Stromal cell of bone marrow (primary cell): ENCODE measurements around the gene NOTCH1.
"Not testable (repeated sequence)": the region's sequence is repeated elsewhere in the genome, so short reads cannot be mapped to it uniquely, and the experiment has no call there.

Source experiments
- DNase-seq: peaks from one replicate; pipeline ENCODE4 v3.0.0-alpha.2; 2012; ENCODE audit warnings: low read depth

NOTCH1 gene

GRCh38 chr9:136545965-136546696, at the start of gene NOTCH1:
Gene NOTCH1 (minus strand): TSS chr9:136546048. CDS start chr9:136545786, 262 bp downstream.
- peak; percentile 59 for DNase-seq

DNA sequence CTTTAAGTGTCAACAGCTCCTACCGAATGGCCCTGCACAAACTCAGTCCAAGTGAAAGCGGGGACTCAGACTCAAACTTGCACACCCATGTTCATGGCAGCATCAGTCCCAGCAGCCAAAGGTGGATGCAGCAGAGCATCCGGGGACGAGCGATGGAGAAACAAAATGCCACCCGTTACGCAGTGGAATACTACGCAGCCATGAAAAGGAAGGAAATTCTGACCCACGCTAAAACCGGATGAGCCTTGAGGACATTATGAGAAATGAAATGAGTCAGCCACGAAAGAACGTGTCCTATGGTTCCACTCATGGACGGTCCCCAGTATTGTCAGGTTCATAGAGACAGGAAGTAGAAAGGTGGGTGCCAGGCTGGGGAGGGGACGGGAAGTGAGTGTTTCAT, 48.6 kb upstream of the NOTCH1 start:
- DNase-seq, result no peak

GRCh38 chr9:136593581-136593980, 47.7 kb upstream of the NOTCH1 start:
- no peak for DNase-seq

DNA sequence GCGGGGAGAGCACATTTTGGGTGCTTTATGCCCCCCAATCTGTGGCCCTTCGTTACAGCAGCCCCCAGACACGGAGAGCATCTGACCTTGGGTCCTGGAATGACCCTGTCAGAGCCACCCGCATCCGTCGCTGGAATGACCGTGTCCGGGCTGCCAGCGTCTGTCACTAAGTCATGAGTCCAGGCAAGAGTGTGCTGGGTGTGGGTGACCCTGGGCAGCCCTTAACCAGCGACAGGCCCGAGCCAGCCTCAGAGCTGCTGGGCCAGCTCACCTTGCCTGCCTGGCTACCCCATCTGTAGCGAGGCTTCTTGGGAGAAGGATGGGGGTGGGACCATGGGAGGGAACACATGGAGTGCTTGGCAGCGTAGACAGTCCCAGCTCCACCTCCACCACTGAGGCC, 46.8 kb upstream of the NOTCH1 start:
- DNase-seq, result no peak

- no peak for DNase-seq
Measured at GRCh38 chr9:136590821-136591752, 45.2 kb upstream of the NOTCH1 start.

DNA sequence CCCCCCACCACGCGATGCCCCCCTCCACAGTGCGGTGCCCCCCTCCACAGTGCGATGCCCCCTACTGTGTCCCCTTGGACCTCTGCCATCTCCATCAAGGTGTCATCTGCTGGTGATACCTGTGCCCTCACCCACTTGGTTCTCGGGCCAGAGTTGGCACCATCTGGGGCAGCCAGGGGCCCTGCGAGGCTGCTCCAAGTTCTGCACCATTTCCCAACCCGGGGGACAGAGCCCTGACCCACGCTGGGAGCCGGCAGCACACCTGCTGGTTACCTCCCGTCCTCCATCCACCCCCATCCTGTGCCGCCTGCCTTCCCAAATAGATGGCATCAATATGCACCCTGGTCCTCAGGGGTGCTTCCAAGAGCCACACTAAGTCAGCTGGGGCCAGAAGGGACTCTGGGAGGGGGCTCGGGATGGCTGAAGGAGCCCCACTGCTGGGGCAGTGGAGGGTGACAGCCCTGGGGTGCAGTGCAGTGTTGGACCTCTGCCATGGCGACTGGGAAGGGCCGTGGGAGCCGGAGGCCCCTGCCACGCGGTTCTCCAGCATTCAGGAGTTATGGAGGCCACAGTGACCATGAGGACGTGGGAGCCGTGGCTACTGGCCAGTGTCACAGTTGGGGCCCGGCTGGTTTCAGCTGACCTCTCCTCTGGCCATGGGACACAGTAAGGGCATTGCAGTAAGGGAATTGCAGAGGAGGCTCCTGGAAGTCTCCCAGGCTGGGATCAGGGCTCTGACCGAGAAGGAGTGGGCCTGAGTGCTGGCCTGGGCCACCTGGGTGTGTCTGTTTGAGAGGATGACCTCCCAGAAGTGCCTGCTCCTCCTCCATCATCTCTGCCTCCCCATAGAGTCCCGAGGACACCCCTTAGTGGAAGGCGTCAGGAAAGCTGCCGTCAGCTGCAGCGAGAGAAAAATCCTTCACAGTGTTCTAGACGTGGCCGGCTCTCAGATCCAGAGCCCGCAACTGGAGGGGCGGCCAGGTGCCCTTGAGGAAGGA, 44.2 kb upstream of the NOTCH1 start:
- DNase-seq, result no peak

- DNase-seq, result no peak
Measured at GRCh38 chr9:136588663-136589464, 43.0 kb upstream of the NOTCH1 start.

DNA sequence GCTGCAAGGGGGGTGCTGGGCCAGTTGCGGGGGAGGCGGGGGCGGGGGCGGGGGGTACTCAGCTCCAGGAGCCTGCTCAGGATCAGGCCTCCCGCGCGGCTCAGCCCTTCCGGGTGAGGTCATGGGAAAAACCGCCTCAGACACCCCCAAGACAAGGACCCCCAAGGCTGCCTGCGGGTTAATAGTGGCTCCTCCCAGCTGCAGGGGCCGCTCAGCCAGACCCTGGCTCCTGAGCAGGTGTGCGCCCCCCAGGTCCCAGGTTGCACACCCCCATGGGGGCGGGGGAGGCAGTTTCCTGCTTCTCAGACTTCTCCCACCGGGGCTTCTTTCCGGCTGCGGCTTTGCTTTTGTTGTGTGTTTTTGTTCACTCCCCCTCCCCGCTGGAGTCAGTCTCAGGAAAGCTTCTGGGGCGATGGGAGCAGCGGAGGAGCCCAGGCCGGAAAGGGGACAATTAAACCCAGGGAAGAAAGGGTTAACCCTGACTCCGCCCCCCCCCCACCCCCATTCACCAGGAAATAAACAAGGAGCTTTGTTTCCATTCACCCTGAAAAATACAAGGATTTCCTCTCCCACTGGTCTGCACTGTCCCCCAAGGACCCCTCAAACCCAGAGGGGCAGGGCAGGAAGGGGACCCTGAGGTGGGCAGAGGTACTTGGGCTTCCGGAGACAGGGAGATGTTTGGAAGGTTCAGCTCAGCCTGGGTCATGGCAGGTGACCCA, 42.3 kb upstream of the NOTCH1 start:
- no peak for DNase-seq

- DNase-seq, result no peak
Measured at GRCh38 chr9:136587145-136587943, 41.5 kb upstream of the NOTCH1 start.

GRCh38 chr9:136586391-136586953, 40.6 kb upstream of the NOTCH1 start:
- no peak for DNase-seq

DNA sequence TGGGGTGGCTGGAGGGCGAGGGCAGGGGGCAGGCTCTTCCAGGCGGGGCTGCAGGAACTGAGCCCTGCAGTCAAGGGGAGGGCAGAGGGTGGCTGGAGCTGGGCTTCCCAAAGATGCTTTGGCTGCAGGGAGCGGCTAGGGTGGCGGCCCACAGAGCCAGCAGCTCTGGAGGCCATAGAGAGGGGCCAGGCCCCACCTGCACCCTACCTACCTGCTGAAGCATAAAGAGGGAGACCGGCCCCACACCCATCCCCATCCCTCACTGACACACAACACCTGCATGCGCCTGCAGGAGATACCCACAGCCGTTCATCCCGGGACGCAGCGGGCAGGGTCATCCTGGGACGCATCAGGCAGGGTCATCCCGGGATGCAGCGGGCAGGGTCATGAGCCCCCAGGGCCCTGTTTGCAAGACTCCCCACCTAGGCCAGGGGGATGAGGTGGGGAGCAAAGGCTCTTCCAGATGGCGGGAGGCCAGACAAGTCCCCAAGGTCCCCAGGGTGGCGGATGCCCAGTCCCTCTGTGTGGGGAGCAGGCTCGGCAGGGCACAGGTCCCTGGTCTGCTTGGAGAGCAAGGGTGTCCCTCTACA, 39.8 kb upstream of the NOTCH1 start:
- no peak for DNase-seq

GRCh38 chr9:136584934-136585333, 39.1 kb upstream of the NOTCH1 start:
- DNase-seq, result no peak

- no peak for DNase-seq
Measured at GRCh38 chr9:136584401-136584932, 38.6 kb upstream of the NOTCH1 start.

GRCh38 chr9:136582977-136583735, 37.3 kb upstream of the NOTCH1 start:
- no peak for DNase-seq

- no peak for DNase-seq
Measured at GRCh38 chr9:136581614-136582447, 36.0 kb upstream of the NOTCH1 start.

DNA sequence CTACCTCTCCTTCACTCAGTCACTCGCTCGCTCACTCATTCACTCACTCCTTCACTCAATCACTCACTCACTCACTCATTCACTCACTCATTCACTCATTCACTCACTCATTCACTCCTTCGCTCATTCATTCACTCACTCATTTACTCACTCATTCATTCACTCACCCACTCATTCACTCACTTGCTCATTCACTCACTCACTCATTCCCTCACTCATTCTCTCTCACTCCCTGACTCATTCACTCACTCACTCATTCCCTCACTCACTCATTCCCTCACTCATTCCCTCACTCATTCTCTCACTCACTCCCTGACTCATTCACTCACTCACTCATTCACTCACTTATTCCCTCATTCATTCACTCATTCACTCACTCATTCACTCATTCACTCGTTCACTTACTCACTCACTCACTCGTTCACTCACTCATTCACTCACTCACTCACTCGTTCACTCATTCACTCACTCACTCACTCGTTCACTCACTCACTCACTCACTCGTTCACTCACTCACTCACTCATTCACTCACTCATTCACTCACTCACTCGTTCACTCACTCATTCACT, 33.9 kb upstream of the NOTCH1 start:
- not testable (repeated sequence) for DNase-seq
